HG03457 (cell line): ENCODE results near the gene GLI2.

ENCODE experiments used
- ATAC-seq: cut with Tn5 transposase; IDR thresholded peaks from one replicate; pipeline ENCODE4 v1.9.1; 2021; ENCODE audit warnings: moderate number of reproducible peaks; ENCODE audit not compliant: unreplicated experiment

Gene GLI2

GRCh38 chr2:120783969-120784372 is 48.3 kb downstream of the GLI2 start:
- ATAC-seq: no peak
